ENCODE results near the gene CEMP1.
"Not testable (repeated sequence)": the region's sequence is repeated elsewhere in the genome, so short reads cannot be mapped to it uniquely, and the experiment has no call there.

Gene CEMP1

DNA sequence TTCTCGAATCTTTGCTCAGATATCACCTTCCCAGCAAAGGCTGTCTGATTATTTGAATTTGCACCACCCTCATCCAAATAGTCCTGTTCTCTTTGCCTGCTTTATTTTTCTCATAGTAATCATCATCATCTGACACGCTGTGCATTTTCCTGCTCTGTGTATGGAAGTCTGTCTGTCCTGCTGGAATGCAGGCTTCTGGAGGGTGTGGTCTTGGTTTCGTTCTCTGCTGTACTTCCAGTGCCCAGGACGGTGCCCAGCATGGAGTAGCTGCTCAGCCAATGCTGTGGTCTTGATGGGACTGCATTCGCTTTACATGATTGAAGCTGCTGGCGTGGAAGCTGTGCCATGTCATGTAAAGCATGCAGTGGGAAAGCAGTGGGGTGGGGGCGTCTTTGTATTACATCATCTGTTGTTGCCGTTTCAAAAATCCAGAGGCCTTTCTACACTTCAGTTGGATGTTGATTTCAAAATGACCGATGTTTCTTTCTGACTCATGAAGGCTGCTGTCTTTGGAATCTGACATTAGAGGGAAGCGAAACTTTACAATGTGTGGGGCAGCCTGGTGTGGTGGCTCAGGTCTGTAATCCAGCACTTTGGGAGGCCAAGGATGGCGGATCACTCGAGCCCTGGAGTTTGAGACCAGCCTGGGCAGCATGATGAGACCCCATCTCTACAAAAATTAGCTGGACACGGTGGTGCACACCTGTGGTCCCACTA, 23.7 kb upstream of the CEMP1 start:
- H2BK15ac ChIP-seq (ENCODE audit: low read length); H3K27ac ChIP-seq (replicated peaks; ENCODE audit: low read length); H2BK5ac ChIP-seq (ENCODE audit: low read length); H4K8ac ChIP-seq (ENCODE audit: low read depth, low read length); H4K91ac ChIP-seq (ENCODE audit: low read depth, low read length, poor library complexity); H3K4ac ChIP-seq (ENCODE audit: low read length); H3K18ac ChIP-seq (ENCODE audit: low read length); H3K4me3 ChIP-seq (ENCODE audit: low read length in 2 of 2); H3K4me1 ChIP-seq (ENCODE audit: control insufficient read depth in 2 of 2, insufficient read depth in 1 of 2, low read depth in 1 of 2, low read length in 2 of 2); H3K4me2 ChIP-seq (ENCODE audit: insufficient read depth, low read length, poor library complexity, severe bottlenecking); H3K79me1 ChIP-seq (ENCODE audit: low read depth, low read length); H2AFZ ChIP-seq (ENCODE audit: low read length); H3K27me3 ChIP-seq (ENCODE audit: control insufficient read depth in 3 of 3, insufficient read depth in 3 of 3, low read depth in 1 of 3, low read length in 3 of 3); DNase-seq (ENCODE audit: low spot score); H3K14ac ChIP-seq (ENCODE audit: low read length); H2BK12ac ChIP-seq (ENCODE audit: low read length); H2BK120ac ChIP-seq (ENCODE audit: low read depth, low read length); H3K23ac ChIP-seq (ENCODE audit: low read depth, low read length, poor library complexity); H2AK5ac ChIP-seq (ENCODE audit: low read depth, low read length); H3K9me3 ChIP-seq (replicated peaks in 1 of 2; ENCODE audit: control insufficient read depth in 2 of 2, insufficient read depth in 1 of 2, low read depth in 1 of 2, low read length in 2 of 2); H3K9ac ChIP-seq (ENCODE audit: low read depth, low read length, poor library complexity); H3K36me3 ChIP-seq (replicated peaks in 1 of 2; ENCODE audit: control insufficient read depth in 2 of 2, insufficient read depth in 2 of 2, low read length in 2 of 2): not testable (repeated sequence)
- WGBS, 2 donors (ENCODE audit: extremely low coverage in 2 of 2, insufficient read length in 2 of 2, insufficient replicate concordance in 1 of 2) = no CpG with 5 or more reads among the region's 13 CpGs

DNA sequence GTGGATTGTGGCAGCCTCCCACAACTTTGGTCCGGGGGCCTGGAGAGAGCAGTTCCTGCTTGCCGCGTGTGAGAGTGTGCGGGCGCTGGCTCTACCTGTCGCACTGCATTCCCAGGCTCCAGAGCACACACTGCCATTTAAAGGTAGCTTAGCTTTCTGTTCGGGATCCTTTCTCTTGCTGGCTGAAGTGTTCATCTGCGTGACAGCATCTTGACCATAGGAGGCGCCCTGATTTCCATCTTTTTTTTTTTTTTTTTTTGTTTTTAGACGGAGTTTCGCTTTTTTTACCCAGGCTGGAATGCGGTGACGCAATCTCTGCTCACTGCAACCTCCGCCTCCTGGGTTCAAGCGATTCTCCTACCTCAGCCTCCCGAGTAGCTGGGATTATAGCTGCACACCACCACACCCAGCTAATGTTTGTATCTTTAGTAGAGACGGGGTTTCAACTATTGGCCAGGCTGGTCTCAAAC, 20.2 kb upstream of the CEMP1 start:
- H4K8ac ChIP-seq (ENCODE audit: low read depth, low read length); H3K36me3 ChIP-seq (replicated peaks in 1 of 2; ENCODE audit: control insufficient read depth in 2 of 2, insufficient read depth in 2 of 2, low read length in 2 of 2); H2AFZ ChIP-seq (ENCODE audit: low read length); H3K79me1 ChIP-seq (ENCODE audit: low read depth, low read length); H3K4me2 ChIP-seq (ENCODE audit: insufficient read depth, low read length, poor library complexity, severe bottlenecking); H3K18ac ChIP-seq (ENCODE audit: low read length); H3K27me3 ChIP-seq (ENCODE audit: control insufficient read depth in 3 of 3, insufficient read depth in 3 of 3, low read depth in 1 of 3, low read length in 3 of 3); H3K4ac ChIP-seq (ENCODE audit: low read length); H3K9me3 ChIP-seq (replicated peaks in 1 of 2; ENCODE audit: control insufficient read depth in 2 of 2, insufficient read depth in 1 of 2, low read depth in 1 of 2, low read length in 2 of 2); H3K4me1 ChIP-seq (ENCODE audit: control insufficient read depth in 2 of 2, insufficient read depth in 1 of 2, low read depth in 1 of 2, low read length in 2 of 2); H2BK5ac ChIP-seq (ENCODE audit: low read length); H2AK5ac ChIP-seq (ENCODE audit: low read depth, low read length); H2BK15ac ChIP-seq (ENCODE audit: low read length); H3K23ac ChIP-seq (ENCODE audit: low read depth, low read length, poor library complexity); H2BK120ac ChIP-seq (ENCODE audit: low read depth, low read length); H3K4me3 ChIP-seq (ENCODE audit: low read length in 2 of 2); H3K14ac ChIP-seq (ENCODE audit: low read length); H3K9ac ChIP-seq (ENCODE audit: low read depth, low read length, poor library complexity); H2BK12ac ChIP-seq (ENCODE audit: low read length); H3K27ac ChIP-seq (replicated peaks; ENCODE audit: low read length); DNase-seq (ENCODE audit: low spot score); H4K91ac ChIP-seq (ENCODE audit: low read depth, low read length, poor library complexity): not testable (repeated sequence)
- WGBS, 2 donors (ENCODE audit: extremely low coverage in 2 of 2, insufficient read length in 2 of 2, insufficient replicate concordance in 1 of 2) = no CpG with 5 or more reads among the region's 17 CpGs

DNA sequence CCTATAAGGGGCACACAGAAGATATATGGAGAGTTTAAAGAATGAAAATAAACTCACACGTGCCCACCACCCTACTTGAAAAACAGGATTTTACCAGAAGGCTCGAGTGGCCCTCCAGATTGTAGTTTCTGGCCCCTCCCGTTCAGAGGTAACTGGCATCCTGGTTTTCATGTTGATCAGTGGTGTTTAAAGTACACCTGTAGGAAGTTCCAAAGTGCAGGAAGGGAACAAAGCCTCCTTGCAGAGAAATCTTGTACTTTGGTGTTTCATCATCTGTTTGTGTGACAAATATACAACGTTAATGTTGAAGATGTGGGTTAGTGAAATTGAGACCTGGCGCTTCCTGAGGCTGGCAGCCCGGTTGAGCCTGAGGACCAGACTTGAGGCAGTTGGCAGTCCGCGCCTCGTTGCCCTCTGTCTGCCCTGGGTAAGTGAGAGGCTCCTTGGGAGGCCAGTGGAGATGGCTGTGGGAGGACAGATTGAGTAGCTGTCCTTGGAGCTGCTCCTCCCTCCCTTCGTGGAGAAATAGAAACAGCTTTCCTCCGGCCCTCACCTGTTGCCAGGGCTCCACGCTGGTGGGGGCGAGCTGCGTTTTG, 19.2 kb upstream of the CEMP1 start:
- H3K23ac ChIP-seq (ENCODE audit: low read depth, low read length, poor library complexity); H3K14ac ChIP-seq (ENCODE audit: low read length); H3K18ac ChIP-seq (ENCODE audit: low read length); H3K4ac ChIP-seq (ENCODE audit: low read length); H3K4me3 ChIP-seq (ENCODE audit: low read length in 2 of 2); H4K8ac ChIP-seq (ENCODE audit: low read depth, low read length); H2BK5ac ChIP-seq (ENCODE audit: low read length); H2BK12ac ChIP-seq (ENCODE audit: low read length); H3K36me3 ChIP-seq (replicated peaks in 1 of 2; ENCODE audit: control insufficient read depth in 2 of 2, insufficient read depth in 2 of 2, low read length in 2 of 2); H3K9ac ChIP-seq (ENCODE audit: low read depth, low read length, poor library complexity); H3K79me1 ChIP-seq (ENCODE audit: low read depth, low read length); H4K91ac ChIP-seq (ENCODE audit: low read depth, low read length, poor library complexity); H3K9me3 ChIP-seq (replicated peaks in 1 of 2; ENCODE audit: control insufficient read depth in 2 of 2, insufficient read depth in 1 of 2, low read depth in 1 of 2, low read length in 2 of 2); H2BK15ac ChIP-seq (ENCODE audit: low read length); DNase-seq (ENCODE audit: low spot score); H3K27me3 ChIP-seq (ENCODE audit: control insufficient read depth in 3 of 3, insufficient read depth in 3 of 3, low read depth in 1 of 3, low read length in 3 of 3); H2AK5ac ChIP-seq (ENCODE audit: low read depth, low read length); H3K4me2 ChIP-seq (ENCODE audit: insufficient read depth, low read length, poor library complexity, severe bottlenecking); H2AFZ ChIP-seq (ENCODE audit: low read length); H3K4me1 ChIP-seq (ENCODE audit: control insufficient read depth in 2 of 2, insufficient read depth in 1 of 2, low read depth in 1 of 2, low read length in 2 of 2); H3K27ac ChIP-seq (replicated peaks; ENCODE audit: low read length); H2BK120ac ChIP-seq (ENCODE audit: low read depth, low read length): not testable (repeated sequence)
- WGBS, 2 donors (ENCODE audit: extremely low coverage in 2 of 2, insufficient read length in 2 of 2, insufficient replicate concordance in 1 of 2) = no CpG with 5 or more reads among the region's 14 CpGs

DNA sequence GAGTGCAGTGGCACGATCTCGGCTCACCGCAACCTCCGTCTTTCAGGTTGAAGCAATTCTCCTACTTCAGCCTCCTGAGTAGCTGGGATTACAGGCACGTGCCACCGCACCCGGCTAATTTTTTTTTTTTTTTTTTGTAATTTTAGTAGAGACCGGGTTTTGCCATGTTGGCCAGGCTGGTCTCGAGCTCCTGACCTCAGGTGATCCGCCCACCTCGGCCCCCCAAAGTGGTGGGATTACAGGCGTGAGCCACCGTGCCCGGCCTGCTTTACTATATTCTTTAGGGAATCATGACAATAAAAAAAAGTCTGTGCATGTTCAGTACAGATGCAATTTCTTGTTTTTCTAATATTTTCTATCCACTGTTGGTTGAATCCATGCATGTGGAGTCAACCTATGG, 12.6 kb upstream of the CEMP1 start:
- WGBS, 2 donors (ENCODE audit: extremely low coverage in 2 of 2, insufficient read length in 2 of 2, insufficient replicate concordance in 1 of 2) = no CpG with 5 or more reads among the region's 14 CpGs
- not testable (repeated sequence) for H4K91ac ChIP-seq (ENCODE audit: low read depth, low read length, poor library complexity)

More for the DNA sequence above, 12.6 kb upstream of the CEMP1 start:
- not testable (repeated sequence) for H3K9ac ChIP-seq (ENCODE audit: low read depth, low read length, poor library complexity); H2AK5ac ChIP-seq (ENCODE audit: low read depth, low read length); H3K27me3 ChIP-seq (ENCODE audit: control insufficient read depth in 3 of 3, insufficient read depth in 3 of 3, low read depth in 1 of 3, low read length in 3 of 3); H2BK15ac ChIP-seq (ENCODE audit: low read length); H3K79me1 ChIP-seq (ENCODE audit: low read depth, low read length); H3K18ac ChIP-seq (ENCODE audit: low read length); H3K23ac ChIP-seq (ENCODE audit: low read depth, low read length, poor library complexity); H3K27ac ChIP-seq (replicated peaks; ENCODE audit: low read length); H2BK5ac ChIP-seq (ENCODE audit: low read length); H3K4ac ChIP-seq (ENCODE audit: low read length); H3K4me1 ChIP-seq (ENCODE audit: control insufficient read depth in 2 of 2, insufficient read depth in 1 of 2, low read depth in 1 of 2, low read length in 2 of 2); H3K14ac ChIP-seq (ENCODE audit: low read length); H2AFZ ChIP-seq (ENCODE audit: low read length); H3K4me2 ChIP-seq (ENCODE audit: insufficient read depth, low read length, poor library complexity, severe bottlenecking); H3K4me3 ChIP-seq (ENCODE audit: low read length in 2 of 2); H3K36me3 ChIP-seq (replicated peaks in 1 of 2; ENCODE audit: control insufficient read depth in 2 of 2, insufficient read depth in 2 of 2, low read length in 2 of 2); H2BK120ac ChIP-seq (ENCODE audit: low read depth, low read length); H2BK12ac ChIP-seq (ENCODE audit: low read length); H4K8ac ChIP-seq (ENCODE audit: low read depth, low read length); H3K9me3 ChIP-seq (replicated peaks in 1 of 2; ENCODE audit: control insufficient read depth in 2 of 2, insufficient read depth in 1 of 2, low read depth in 1 of 2, low read length in 2 of 2); DNase-seq (ENCODE audit: low spot score)

Measured in neuronal stem cell (in vitro differentiated cells).